Muscle of back (tissue), 11 donors: ENCODE measurements around the gene OPA3. TPM values are rescaled to one million over a fixed set of nuclear protein-coding genes. Genes with fewer than 3 reads are reported as not detected.

Source experiments
- DNase-seq, 3 donors: peaks; one replicate each; pipeline versions ENCODE4 v3.0.0 to v3.0.0-alpha.2; 2013
- polyA plus RNA-seq, 10 donors: library from polyadenylated mRNA; unstranded; fragments of 120-200 nt; gene quantifications; one replicate each; pipeline ENCODE4 v1.2.1, GENCODE V29; 2013; ENCODE audit not compliant: insufficient read length in 10 of 10

The OPA3 gene
- polyA plus RNA-seq, 10 donors, result 5.6 to 7.8 (median 6.3) TPM

DNA sequence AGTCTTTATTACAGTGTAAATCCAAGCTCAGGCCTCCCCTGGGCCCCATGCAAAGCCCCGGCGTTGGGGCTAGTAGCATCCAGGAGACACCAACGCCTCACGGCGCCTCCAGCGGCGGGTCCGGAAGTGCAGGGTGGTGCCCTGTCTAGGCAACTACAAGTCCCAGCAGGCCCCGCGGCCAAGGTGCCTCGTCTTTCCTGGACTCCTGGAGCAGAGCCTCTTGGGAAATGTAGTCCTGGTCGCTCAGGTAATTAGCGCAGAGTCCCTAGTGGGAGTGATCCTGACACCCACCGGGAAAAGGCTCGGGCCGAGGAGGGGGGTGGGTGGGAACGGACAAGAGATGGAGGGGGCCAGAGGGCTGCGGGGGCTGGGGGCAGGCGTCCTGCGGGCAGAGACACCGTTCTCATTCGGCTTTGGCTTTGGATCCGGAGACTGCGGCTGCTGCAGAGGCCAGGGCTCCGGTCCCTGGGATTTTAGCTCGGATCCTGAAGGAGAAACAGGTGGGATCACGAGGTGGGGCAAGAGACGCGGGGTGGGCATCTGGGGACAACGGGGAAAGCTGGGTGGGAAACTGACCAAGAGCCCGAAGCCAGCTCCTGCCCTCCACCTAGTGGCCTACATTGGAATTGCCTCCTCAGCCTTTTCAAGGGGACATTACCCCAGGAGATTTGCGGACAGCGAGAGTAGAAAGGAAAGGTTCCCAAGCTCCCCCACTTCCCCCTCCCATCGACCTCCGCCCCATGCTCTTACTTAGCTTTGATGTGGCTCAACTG is 99.1 kb downstream of the OPA3 start:
- DNase-seq, result peak; percentile 94 to 96 (median 94)

DNA sequence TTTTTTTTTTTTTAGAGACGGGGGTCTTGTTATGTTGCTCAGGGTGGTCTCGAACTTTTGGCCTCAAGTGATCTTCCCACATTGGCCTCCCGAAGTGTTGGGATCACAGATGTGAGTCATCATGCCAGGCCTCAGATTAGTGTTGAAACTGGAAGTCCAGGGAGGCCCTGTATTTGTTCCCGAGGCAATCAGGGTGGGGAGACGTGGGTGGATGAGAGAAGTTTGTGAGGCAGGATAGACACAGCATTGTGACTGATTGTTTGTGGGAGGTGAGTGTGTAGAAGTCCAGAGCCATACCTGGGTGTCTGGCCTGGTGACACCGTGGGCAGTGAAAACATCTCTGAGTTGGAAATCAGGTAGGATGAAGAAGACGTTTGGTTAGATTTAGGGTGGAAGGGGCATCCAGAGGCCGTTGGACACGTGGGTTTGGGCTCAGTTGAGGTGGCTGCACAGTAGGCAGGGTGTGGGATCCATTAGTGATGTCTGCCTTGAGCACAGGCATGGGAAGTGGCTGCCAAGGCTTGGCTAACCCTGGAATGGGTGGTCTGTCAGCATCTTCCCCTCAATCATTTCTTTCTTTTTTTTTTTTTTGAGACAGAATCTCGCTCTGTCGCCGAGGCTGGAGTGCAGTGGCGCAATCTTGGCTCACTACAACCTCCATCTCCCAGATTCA is 100.2 kb downstream of the OPA3 start:
- DNase-seq, result no peak

DNA sequence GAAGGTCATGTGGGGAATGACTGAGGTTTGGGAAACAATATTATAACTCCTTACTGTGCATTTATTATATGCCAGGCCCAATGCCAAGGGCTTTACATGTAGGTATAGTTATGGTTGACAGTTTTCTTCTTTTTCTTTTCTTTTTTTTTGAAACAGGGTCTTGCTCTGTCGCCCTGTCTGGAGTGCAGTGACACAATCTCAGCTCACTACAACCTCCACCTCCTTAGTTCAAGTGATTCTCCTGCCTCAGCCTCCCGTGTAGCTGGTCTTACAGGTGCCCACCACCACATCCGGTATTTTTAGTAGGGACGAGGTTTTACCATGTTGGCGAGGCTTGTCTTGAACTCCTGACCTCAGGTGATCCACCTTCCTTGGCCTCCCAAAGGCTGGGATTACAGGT is 101.6 kb downstream of the OPA3 start:
- no peak for DNase-seq

DNA sequence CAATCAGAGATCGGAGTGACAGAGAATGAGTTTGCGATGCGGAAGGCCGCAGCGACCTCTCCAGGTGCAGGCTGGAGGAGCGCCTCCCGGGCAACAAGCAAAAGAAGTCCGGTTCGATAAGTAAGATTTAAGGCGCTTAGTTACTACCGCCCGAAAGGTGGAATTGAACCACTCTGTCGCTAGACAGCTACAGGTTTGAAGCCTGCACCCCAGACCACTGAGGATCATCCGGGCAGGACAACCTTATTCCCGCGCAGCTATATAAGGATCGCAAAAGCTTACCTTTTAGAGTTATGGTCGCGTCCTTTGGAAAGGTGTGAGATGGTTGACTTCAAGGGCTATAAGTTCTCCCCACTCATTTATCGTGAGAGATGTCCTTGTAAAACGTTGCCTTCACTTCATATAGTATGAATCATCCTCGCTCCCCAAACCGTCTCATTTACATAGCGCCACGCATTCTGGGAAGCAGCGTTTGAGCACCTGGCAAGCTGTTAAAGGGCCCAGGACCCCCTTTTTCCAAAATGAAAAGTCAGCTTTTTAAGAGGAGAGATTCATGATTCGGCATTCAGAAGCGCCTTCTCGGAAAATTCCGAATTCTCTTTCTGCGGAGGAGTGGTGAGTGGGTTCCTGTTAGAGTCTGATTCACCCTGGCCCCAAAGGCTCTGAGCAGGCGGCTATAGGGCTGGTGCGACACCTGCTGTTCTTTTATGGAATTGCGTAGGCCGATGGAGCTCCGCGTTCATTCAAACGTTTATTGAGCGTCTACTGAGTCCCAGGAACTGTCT is 106.0 kb downstream of the OPA3 start:
- peak; percentile 90 to 96 (median 92) for DNase-seq

DNA sequence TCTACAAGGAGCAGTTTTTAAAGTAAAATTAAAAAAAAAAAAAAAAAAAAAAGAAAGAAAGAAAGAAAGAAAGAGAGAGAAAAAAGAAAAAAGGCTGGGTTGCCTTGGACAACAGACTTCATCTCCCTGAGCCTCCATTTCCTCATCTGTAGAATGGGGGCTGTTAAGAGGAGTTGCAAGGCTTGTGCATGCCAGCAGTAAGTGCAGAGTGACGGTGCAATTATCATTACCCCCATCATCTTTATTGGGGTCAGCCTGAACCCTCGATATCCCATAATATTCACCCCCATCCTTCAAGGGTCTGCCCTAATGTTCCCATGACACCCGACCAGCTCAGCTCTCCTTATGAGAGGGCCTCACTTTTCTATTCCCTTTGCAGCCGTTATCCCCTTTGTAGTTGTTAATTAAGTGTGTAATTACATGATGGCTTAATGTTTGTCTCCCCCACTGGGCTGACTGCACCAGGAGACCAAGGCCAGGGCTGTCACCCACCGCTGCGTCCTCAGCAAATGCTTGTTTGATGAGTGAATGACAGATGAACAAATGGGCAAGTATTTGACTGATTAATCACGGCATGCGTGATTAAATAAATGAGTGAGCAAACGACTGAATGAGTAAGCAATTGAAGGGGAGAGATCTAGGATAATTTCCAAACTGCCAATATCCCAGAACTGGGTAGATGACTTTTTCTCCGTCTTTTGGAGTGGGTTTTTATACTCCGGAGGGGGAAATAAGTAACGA is 106.7 kb downstream of the OPA3 start:
- no peak for DNase-seq

Other genes with a start within 250 kb of the OPA3 start
- 1 to 10 TPM in 2 of 10 donors, under 1 TPM in 6, not detected in 2; 0.16 to 8.9 (median 0.24) TPM for gene KLC3, start 244.1 kb downstream of the OPA3 start, polyA plus RNA-seq
- 10 to 100 TPM; 12.0 to 18.1 (median 15.9) TPM for gene ERCC2, start 214.2 kb downstream of the OPA3 start, polyA plus RNA-seq
- gene PPP1R13L, start 179.7 kb downstream of the OPA3 start, polyA plus RNA-seq, result 10 to 100 TPM in 2 of 10 donors, 1 to 10 TPM in 8; 2.5 to 12.8 (median 3.9) TPM
- gene POLR1G, start 178.2 kb downstream of the OPA3 start, polyA plus RNA-seq, result 1 to 10 TPM; 3.0 to 6.2 (median 4.3) TPM
- 100 to 1,000 TPM in 1 of 10 donors, 10 to 100 TPM in 9; 81.8 to 106 (median 91.7) TPM for gene ERCC1, start 160.9 kb downstream of the OPA3 start, polyA plus RNA-seq
- 100 to 1,000 TPM in 3 of 10 donors, 10 to 100 TPM in 7; 12.7 to 590 (median 84.2) TPM for gene FOSB, start 116.8 kb downstream of the OPA3 start, polyA plus RNA-seq
- gene RTN2, start 87.8 kb downstream of the OPA3 start, polyA plus RNA-seq, result 100 to 1,000 TPM in 9 of 10 donors, 10 to 100 TPM in 1; 74.9 to 142 (median 129) TPM
- gene PPM1N, start 86.4 kb downstream of the OPA3 start, polyA plus RNA-seq, result 1 to 10 TPM in 3 of 10 donors, under 1 TPM in 7; 0.66 to 2.4 (median 0.77) TPM
- gene VASP, start 77.3 kb downstream of the OPA3 start, polyA plus RNA-seq, result 10 to 100 TPM; 45.7 to 65.7 (median 55.6) TPM
- gene GPR4, start 17.4 kb upstream of the OPA3 start, polyA plus RNA-seq, result 1 to 10 TPM; 1.4 to 3.6 (median 2.6) TPM
- gene EML2, start 54.6 kb upstream of the OPA3 start, polyA plus RNA-seq, result 10 to 100 TPM in 5 of 10 donors, 1 to 10 TPM in 5; 8.2 to 18.0 (median 10.1) TPM
- 1 to 10 TPM in 2 of 10 donors, under 1 TPM in 6, not detected in 2; 0.14 to 4.1 (median 0.48) TPM for gene GIPR, start 83.4 kb upstream of the OPA3 start, polyA plus RNA-seq
- gene SNRPD2, start 107.2 kb upstream of the OPA3 start, polyA plus RNA-seq, result 100 to 1,000 TPM; 206 to 339 (median 266) TPM
- 1 to 10 TPM; 2.1 to 4.5 (median 3.4) TPM for gene QPCTL, start 107.9 kb upstream of the OPA3 start, polyA plus RNA-seq
- 10 to 100 TPM in 6 of 10 donors, 1 to 10 TPM in 4; 8.3 to 15.3 (median 10.3) TPM for gene FBXO46, start 146.1 kb upstream of the OPA3 start, polyA plus RNA-seq
- gene MEIOSIN, start 148.6 kb upstream of the OPA3 start, polyA plus RNA-seq, result under 1 TPM in 2 of 10 donors, not detected in 8; 0.09 to 0.14 TPM
- gene SIX5, start 184.4 kb upstream of the OPA3 start, polyA plus RNA-seq, result 10 to 100 TPM; 11.3 to 23.2 (median 17.4) TPM
- gene DMPK, start 197.7 kb upstream of the OPA3 start, polyA plus RNA-seq, result 100 to 1,000 TPM; 173 to 304 (median 270) TPM
- gene DMWD, start 208.0 kb upstream of the OPA3 start, polyA plus RNA-seq, result 10 to 100 TPM; 31.8 to 47.7 (median 38.3) TPM
- gene RSPH6A, start 230.5 kb upstream of the OPA3 start, polyA plus RNA-seq, result not detected